G401 (cell line): ENCODE data around the gene CRADD. TPM values are rescaled to one million over a fixed set of nuclear protein-coding genes. Genes with fewer than 3 reads are reported as not detected.
A peak's percentile ranks its signal among the peaks of the same experiment; 100 is the strongest.

Experiments
- DNase-seq: peaks from one replicate; pipeline ENCODE4 v3.0.0-alpha.2; 2015; ENCODE audit warnings: low spot score
- in situ Hi-C: cut with HindIII; loops from 2 replicates; pipeline ENCODE4 v1.10.0; 2016; ENCODE audit warnings: low sequenced_read_pairs, mixed read lengths
- total RNA-seq: library from RNA; depleted of rRNA; stranded (reverse); fragments of >200 nt; shearing (Covaris generic); gene quantifications from 2 replicates; pipeline ENCODE4 v1.2.3, GENCODE V29; 2014

CRADD gene
- total RNA-seq, 1 experiment from 2014 or later: 8.8 TPM

DNA sequence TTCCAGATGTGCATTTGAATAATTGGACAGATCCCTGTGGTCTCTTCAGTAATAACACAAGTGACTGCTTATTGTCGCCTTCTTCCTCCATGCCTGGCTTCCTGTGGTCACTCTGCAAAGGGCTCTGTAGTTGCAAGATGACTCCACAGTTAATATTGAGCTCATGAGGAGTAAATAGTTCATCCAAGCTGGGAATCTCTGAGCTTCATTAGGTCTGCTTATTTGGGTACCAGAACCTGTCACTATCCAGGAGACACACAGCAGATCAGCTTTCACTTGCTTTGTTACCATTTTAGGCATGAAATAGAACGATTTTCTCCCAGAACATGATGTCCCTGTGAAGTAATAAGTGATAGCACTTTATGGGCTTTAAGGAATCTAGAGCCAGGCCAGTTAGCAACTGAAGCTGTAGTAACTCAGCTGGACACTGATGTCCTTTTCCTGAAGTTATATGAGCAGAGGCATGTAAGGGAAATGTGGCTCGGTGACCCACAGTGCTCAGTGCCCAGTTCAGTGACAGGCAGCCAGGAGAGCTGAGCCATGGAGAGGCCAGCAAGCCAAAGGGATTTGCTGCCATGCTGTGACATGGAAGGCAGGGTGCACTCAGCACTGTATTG lies 50.1 kb downstream of the CRADD start:
- DNase-seq: no peak
- in situ Hi-C loops: no loop called here

- no peak for DNase-seq
- in situ Hi-C loops: no loop called here
Measured at GRCh38 chr12:93727911-93728310, 50.7 kb downstream of the CRADD start.

GRCh38 chr12:93729934-93730333 lies 52.8 kb downstream of the CRADD start:
- in situ Hi-C loops: no loop called here
- DNase-seq: no peak

DNA sequence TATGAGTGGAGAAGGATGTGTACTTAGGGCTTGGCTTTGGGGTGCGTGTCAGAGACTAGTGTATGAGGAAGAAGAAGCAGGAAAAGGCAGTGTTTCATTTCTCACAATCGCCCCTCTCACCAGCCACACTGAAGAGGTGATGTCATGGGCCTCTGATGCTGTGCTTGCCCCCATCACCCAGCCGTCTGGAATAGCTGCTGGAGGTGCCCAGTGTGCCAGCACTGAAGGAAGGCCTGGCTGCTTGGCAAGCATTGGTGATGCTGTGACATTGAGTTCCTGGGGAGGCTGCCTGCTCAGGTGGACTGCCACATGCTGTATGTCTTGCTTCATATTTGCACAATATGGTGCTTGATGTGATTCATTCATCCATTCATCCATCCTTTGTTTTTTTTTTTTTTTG lies 56.2 kb downstream of the CRADD start:
- in situ Hi-C loops: no loop called here

DNA sequence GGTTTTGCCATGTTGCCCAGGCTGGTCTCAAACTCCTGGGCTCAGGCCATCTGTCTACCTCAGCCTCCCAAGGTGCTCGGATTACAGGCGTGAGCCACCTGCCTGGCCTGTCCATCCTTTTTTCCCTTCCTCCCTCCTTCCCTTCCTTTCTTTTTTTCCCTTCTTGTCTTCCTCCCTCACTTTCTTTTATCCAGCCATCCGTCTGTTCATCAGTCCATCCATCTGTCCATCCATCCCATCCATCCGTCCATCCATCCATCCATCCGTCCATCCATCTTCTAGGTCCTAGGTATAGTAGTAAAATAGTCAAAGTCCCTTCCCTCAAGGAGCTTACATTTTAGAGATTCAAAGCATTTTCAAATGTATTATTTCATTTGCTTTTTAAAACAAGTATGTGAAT lies 56.8 kb downstream of the CRADD start:
- DNase-seq: no peak
- in situ Hi-C loops: no loop called here

More for the DNA sequence above, 56.2 kb downstream of the CRADD start:
- DNase-seq: peak; percentile 88

- no peak for DNase-seq
- in situ Hi-C loops: no loop called here
Measured at GRCh38 chr12:93734784-93735183, 57.6 kb downstream of the CRADD start.

DNA sequence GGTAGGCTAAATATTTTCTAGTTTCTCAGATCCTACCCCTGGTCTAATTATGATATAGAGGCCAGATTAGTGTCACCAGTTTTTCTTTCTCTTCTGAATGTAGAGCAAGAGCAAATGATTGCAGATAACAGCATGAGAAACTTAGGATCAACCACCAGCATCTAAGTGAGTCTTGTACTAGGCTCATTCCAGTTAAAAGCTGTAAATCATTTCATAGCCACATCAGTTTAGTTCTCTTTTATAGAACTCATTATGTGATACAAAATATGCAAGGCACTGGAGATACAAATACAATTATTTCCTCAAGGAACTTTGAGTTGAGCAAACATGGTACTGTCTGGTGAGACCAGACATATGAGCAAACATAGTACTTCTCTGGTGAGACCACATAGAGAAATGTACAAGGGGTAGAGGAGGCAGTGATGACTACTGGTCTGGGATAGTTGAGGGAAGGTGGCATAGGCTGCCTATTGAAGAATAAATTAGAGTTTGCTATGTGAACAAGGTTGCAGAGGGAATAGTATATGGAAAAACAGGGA lies 59.5 kb downstream of the CRADD start:
- in situ Hi-C loops: no loop called here
- DNase-seq: no peak

GRCh38 chr12:93737457-93738198 lies 60.5 kb downstream of the CRADD start:
- in situ Hi-C loops: no loop called here
- DNase-seq: no peak

DNA sequence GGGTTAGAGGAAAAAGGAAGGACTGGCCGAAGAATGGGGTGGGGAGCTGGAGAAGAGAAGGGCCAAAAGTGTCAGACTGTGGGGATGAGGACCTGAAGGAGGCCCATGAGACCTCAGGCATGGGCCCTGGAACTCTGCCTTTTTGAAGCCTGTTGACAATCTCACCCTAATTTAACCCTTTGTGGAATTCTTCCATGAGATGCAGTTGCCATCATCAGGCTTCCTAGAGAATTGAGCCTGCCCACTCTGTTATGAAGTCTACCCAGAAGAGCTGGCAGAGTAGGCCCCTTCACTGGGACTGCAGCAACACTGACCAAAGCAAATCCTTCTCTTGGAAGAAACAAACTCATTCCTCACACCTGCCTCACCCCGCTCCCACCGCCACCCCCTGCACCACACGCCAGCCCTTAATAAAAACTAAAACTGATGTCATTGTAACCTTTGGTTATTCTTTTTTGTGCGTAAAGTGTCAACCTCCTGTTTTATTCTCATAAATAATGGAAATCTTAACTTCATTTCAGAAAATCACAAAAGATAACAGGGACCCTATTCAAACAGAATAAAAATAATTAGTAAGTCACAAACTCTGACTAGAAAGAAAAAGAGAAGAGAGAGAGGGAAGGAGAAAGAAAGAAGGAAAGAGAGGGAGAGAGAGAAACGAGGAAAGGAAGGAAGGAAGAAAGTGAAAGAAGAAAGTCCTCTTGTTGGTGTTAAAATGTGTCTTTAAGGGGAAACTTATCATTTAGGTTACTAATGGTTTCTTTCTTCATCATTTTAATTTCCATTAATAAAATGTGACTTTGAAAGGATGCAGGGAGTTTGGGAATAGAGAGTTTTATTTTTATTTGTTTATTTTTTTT lies 61.3 kb downstream of the CRADD start:
- in situ Hi-C loops: no loop called here
- DNase-seq: no peak

DNA sequence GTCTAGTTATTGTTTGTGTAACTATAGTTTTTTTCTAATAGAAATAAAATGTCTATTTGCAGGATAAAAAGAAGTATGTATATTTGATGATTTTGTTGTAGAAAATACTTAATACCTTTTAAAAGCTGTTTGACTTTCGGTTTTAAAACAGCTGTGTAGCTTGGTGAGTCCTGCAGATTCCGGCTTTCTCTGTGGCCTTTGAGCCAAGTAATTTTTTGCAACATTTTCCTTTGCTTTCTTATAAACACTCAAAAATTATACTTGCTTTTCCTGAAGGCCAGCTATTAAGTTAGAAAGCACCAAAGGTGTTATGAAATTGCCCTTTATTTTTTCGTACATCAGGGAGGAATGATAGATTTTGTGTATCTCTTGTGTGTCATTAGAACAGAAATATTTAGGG lies 63.6 kb downstream of the CRADD start:
- no peak for DNase-seq
- in situ Hi-C loops: no loop called here

- DNase-seq: no peak
- in situ Hi-C loops: no loop called here
Measured at GRCh38 chr12:93741659-93742109, 64.5 kb downstream of the CRADD start.

DNA sequence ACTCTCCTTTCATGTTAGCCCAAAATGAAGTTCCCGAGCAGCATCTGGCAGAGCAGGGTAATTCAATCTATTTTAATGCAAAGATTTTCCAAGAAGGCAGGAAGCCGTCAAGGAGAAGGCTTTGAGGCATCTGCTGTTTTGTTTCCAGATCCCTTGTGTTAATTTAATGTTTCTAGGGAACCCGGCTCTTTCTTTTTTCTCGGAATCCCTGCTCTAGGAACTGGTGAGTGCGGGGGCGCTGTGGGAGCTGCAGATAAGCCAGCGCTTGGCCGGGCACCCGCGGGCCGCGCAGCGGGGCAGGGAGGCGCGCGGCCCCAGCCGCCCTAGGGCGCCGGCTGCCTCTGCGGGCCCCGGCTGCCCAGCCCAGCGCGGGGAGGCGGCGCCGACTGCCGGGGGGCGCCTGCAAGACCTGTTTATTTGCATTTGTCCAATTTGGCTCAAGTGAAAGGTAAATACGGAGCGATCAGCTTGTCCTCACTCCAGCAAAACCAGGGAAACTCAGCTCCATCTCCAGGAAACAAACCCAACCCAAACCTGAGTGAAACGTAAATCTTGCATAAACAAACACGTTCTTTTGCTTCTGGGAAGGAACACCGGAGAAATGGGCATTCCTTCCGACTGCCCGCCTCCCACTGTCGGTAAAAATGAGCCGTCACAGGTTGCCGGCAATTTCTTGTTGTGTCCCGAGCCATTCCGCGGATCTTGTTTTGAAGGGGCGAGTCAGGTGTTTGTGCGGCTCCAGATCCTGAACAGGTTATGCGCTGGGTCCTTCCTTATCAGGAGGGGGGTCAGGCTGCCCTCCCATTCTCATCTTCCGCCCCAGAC lies 65.1 kb downstream of the CRADD start:
- DNase-seq: peak; percentile 62
- in situ Hi-C loops: no loop called here

DNA sequence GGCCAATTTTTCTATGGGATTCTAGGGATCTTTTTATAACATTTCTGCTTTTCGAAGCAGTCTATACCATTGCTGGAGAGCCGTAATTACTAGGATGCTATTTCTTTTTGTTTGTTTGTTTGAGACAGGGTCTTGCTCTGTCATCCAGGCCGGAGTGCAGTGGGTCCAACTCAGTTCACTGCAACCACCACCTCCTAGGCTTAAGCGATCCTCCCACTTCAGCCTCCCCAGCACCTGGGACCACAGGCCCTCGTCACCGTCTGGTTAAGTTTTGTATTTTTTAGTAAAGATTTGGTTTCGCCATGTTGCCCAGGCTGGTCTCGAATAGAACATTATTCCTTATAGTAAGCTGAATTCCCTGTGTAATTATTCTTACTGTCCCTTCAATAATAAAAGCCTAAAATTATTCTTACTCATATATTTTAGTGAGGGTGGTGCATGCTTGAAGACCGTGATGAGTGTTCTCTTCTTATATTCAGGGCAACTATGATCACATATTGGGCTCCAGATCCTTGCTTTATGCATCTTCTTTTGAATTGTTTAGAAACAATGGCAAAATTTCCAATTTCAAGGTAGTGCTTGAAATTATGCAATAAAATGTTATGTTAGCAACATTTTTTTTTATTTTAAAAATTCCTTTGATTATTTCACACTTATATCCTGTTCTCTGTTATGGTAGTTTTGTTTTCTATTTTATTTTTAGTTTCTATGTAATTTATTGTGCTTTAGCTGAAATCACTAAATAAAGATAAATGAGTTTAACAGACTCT lies 66.2 kb downstream of the CRADD start:
- in situ Hi-C loops: no loop called here

GRCh38 chr12:93743999-93744689 lies 67.0 kb downstream of the CRADD start:
- no peak for DNase-seq
- in situ Hi-C loops: no loop called here

More for the DNA sequence above, 66.2 kb downstream of the CRADD start:
- DNase-seq: no peak

- in situ Hi-C loops: no loop called here
- DNase-seq: no peak
Measured at GRCh38 chr12:93745286-93745685, 68.1 kb downstream of the CRADD start.

GRCh38 chr12:93746572-93747168 lies 69.5 kb downstream of the CRADD start:
- in situ Hi-C loops: no loop called here
- no peak for DNase-seq

DNA sequence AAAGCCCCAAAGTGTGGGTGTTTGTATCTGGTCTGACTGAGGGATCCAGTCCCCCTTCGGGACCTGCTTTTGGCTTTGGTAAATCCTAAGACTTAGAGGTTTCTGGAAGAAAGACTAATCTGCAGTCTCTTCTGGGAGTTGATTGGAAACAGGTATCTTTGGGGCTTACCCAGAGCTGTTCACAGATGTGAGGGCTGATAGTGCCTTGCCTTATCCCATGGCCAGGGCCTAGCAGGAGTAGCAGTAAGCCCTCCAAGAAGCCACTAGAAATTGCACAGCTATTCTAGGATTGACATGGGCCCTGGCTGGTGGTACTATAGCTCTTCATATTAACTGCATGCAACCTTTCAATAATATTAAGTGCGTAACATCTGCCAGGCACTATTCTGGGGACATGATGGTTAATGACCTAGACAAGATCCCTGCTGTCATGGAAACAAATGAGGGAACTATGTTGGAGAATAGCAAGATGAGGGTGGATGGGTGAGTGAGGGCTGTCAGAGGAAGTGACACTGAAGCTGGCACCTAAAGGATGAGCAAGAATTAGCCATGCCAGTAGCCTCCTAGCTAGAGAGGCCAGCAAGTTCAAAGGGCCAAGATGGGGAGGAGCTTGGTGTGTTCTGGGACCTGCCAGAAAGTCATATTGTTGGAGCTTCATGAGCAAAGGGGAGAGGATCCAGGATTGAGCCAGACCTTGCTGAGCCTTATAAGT lies 71.7 kb downstream of the CRADD start:
- DNase-seq: no peak
- in situ Hi-C loops: no loop called here
